ENCODE data around the gene TIPARP.

- no peak for TF ChIP-seq TEAD4 (IDR thresholded peaks at IDR 0.05; ENCODE audit: low read depth, low read length)
- TF ChIP-seq POLR2A (IDR thresholded peaks at IDR 0.05; ENCODE audit: control extremely low read depth in 1 of 2, low read depth in 2 of 2, low read length in 2 of 2): no peak
- no peak for TF ChIP-seq CTCF (IDR thresholded peaks at IDR 0.05; ENCODE audit: control extremely low read depth in 1 of 3, insufficient read depth in 1 of 3, low read depth in 1 of 3, low read length in 3 of 3)
- TF ChIP-seq POLR2AphosphoS5 (IDR thresholded peaks at IDR 0.05; ENCODE audit: low read depth, low read length): no peak
- TF ChIP-seq ATF3 (IDR thresholded peaks at IDR 0.05; ENCODE audit: insufficient read depth, low read depth, low read length): no peak
- TF ChIP-seq RAD21 (IDR thresholded peaks at IDR 0.05 in 1 of 2, conservative IDR thresholded peaks at IDR 0.05 in 1 of 2; ENCODE audit: low read depth in 2 of 2, low read length in 2 of 2): no peak
- TF ChIP-seq KDM1A (IDR thresholded peaks at IDR 0.05; ENCODE audit: borderline replicate concordance, low read length): no peak
- no peak for TF ChIP-seq RNF2 (IDR thresholded peaks at IDR 0.05; ENCODE audit: borderline replicate concordance, low read depth, low read length, missing control alignments, poor library complexity, severe bottlenecking)
- no peak for TF ChIP-seq EZH2 (IDR thresholded peaks at IDR 0.05; ENCODE audit: low read depth, low read length, severe bottlenecking)
Observed at GRCh38 chr3:156710429-156710828, 36.0 kb downstream of the TIPARP start.
